H9 (cell line): ENCODE results near the gene FLRT2. TPM values are rescaled to one million over a fixed set of nuclear protein-coding genes. Genes with fewer than 3 reads are reported as not detected.
A peak's percentile ranks its signal among the peaks of the same experiment; 100 is the strongest.

Experiments used
- DNase-seq: peaks from one replicate; pipeline ENCODE4 v3.0.0-alpha.2; 2017
- H2AFZ ChIP-seq: one replicate; pipeline ENCODE4 v1.6.1; 2013; ENCODE audit warnings: mild to moderate bottlenecking, low read length, control low read depth, moderate library complexity
- H2AK5ac ChIP-seq: 2 replicates; pipeline ENCODE4 v1.6.1; 2013; ENCODE audit warnings: low read length, control low read depth, mixed read lengths; ENCODE audit not compliant: insufficient read length
- H2BK120ac ChIP-seq: one replicate; pipeline ENCODE4 v1.6.1; 2013; ENCODE audit warnings: low read depth, mild to moderate bottlenecking, low read length, control low read depth, inconsistent platforms; ENCODE audit not compliant: poor library complexity, severe bottlenecking
- H2BK12ac ChIP-seq: 2 replicates; pipeline ENCODE4 v1.6.1; 2013; ENCODE audit warnings: low read length, control low read depth, mixed read lengths, low read depth; ENCODE audit not compliant: insufficient read length
- H2BK15ac ChIP-seq: 2 replicates; pipeline ENCODE4 v1.6.1; 2013; ENCODE audit warnings: low read depth, low read length, control low read depth
- H2BK20ac ChIP-seq: one replicate; pipeline ENCODE4 v1.6.1; 2013; ENCODE audit warnings: low read depth, mild to moderate bottlenecking, low read length, control low read depth, inconsistent platforms; ENCODE audit not compliant: poor library complexity, severe bottlenecking
- H2BK5ac ChIP-seq: 2 replicates; pipeline ENCODE4 v1.6.1; 2013; ENCODE audit warnings: low read length, control low read depth, mixed read lengths; ENCODE audit not compliant: insufficient read length
- H3K14ac ChIP-seq: 2 replicates; pipeline ENCODE4 v1.6.1; 2013; ENCODE audit warnings: low read length, control low read depth; ENCODE audit not compliant: insufficient read depth
- H3K18ac ChIP-seq: 2 replicates; pipeline ENCODE4 v1.6.1; 2013; ENCODE audit warnings: low read depth, mild to moderate bottlenecking, mixed read lengths, low read length, control low read depth; ENCODE audit not compliant: insufficient read length
- H3K23ac ChIP-seq: 2 replicates; pipeline ENCODE4 v1.6.1; 2013; ENCODE audit warnings: low read length, control low read depth, mixed read lengths, low read depth; ENCODE audit not compliant: insufficient read length
- H3K23me2 ChIP-seq: 2 replicates; pipeline ENCODE4 v1.6.1; 2013; ENCODE audit warnings: low read depth, mild to moderate bottlenecking, mixed read lengths, low read length, control low read depth; ENCODE audit not compliant: insufficient read length, poor library complexity, severe bottlenecking
- H3K27ac ChIP-seq: 2 replicates; pipeline ENCODE4 v1.5.1; 2013; ENCODE audit warnings: low read length, control low read depth, mixed read lengths, low read depth; ENCODE audit not compliant: insufficient read length
- H3K27me3 ChIP-seq: 2 replicates; pipeline ENCODE4 v1.6.1; 2013; ENCODE audit warnings: low read length, control low read depth, inconsistent platforms; ENCODE audit not compliant: insufficient read depth
- H3K4ac ChIP-seq: 2 replicates; pipeline ENCODE4 v1.6.1; 2013; ENCODE audit warnings: low read depth, mild to moderate bottlenecking, control low read depth, inconsistent platforms, low read length, moderate library complexity
- H3K4me1 ChIP-seq: 2 replicates; pipeline ENCODE4 v1.6.1; 2013; ENCODE audit warnings: low read length, control low read depth, inconsistent platforms; ENCODE audit not compliant: insufficient read depth
- H3K4me2 ChIP-seq: 2 replicates; pipeline ENCODE4 v1.6.1; 2013; ENCODE audit warnings: low read length, control low read depth, mixed read lengths; ENCODE audit not compliant: insufficient read length, insufficient read depth
- H3K56ac ChIP-seq: 2 replicates; pipeline ENCODE4 v1.6.1; 2013; ENCODE audit warnings: low read depth, mild to moderate bottlenecking, mixed read lengths, low read length, control low read depth; ENCODE audit not compliant: insufficient read length
- H3K79me1 ChIP-seq: 2 replicates; pipeline ENCODE4 v1.6.1; 2013; ENCODE audit warnings: low read depth, mild to moderate bottlenecking, moderate library complexity, low read length, control low read depth, inconsistent platforms; ENCODE audit not compliant: insufficient read depth, poor library complexity, severe bottlenecking
- H3K79me2 ChIP-seq: 2 replicates; pipeline ENCODE4 v1.6.1; 2013; ENCODE audit warnings: low read length, control low read depth, inconsistent platforms; ENCODE audit not compliant: insufficient read depth
- H3K9ac ChIP-seq: 2 replicates; pipeline ENCODE4 v1.6.1; 2013; ENCODE audit warnings: low read length, control low read depth, mixed read lengths; ENCODE audit not compliant: insufficient read length; ENCODE audit errors: extremely low read depth
- H3K9me3 ChIP-seq: one replicate; pipeline ENCODE4 v1.6.1; 2013; ENCODE audit warnings: low read depth, low read length, inconsistent platforms; ENCODE audit not compliant: control insufficient read depth
- H3T11ph ChIP-seq: one replicate; pipeline ENCODE4 v1.6.1; 2013; ENCODE audit warnings: mild to moderate bottlenecking, low read length, control low read depth, inconsistent platforms
- H4K20me1 ChIP-seq: one replicate; pipeline ENCODE4 v1.6.1; 2013; ENCODE audit not compliant: control insufficient read depth, insufficient read length, insufficient read depth
- H4K5ac ChIP-seq: 2 replicates; pipeline ENCODE4 v1.6.1; 2013; ENCODE audit warnings: low read depth, mild to moderate bottlenecking, mixed read lengths, low read length, control low read depth; ENCODE audit not compliant: insufficient read length
- H4K8ac ChIP-seq: replicated peaks from 2 replicates; pipeline ENCODE4 v1.6.1; 2013; ENCODE audit warnings: low read length, control low read depth, mixed read lengths, low read depth; ENCODE audit not compliant: insufficient read length
- H4K91ac ChIP-seq: 2 replicates; pipeline ENCODE4 v1.6.1; 2013; ENCODE audit warnings: low read depth, mild to moderate bottlenecking, moderate library complexity, mixed read lengths, low read length, control low read depth; ENCODE audit not compliant: insufficient read length
- H3K27ac Mint-ChIP-seq, 3 experiments: 2 replicates in 2 of 3; 3 replicates in 1 of 3; pipeline ENCODE4 v1.8.0; 2020 to 2021; ENCODE audit warnings: mixed read lengths in 3 of 3, mild to moderate bottlenecking in 1 of 3, moderate library complexity in 1 of 3
- H3K27me3 Mint-ChIP-seq: 2 replicates; pipeline ENCODE4 v1.8.0; 2021; ENCODE audit warnings: low read depth, mild to moderate bottlenecking, moderate library complexity, mixed read lengths
- H3K36me3 Mint-ChIP-seq, 3 experiments: 2 replicates in 2 of 3; 3 replicates in 1 of 3; pipeline ENCODE4 v1.8.0; 2020 to 2021; ENCODE audit warnings: low read depth in 3 of 3, mixed read lengths in 3 of 3; ENCODE audit not compliant: insufficient read depth in 1 of 3
- H3K4me1 Mint-ChIP-seq, 2 experiments: 2 replicates each; pipeline ENCODE4 v1.8.0; 2020; ENCODE audit warnings: mixed read lengths in 2 of 2
- H3K4me3 Mint-ChIP-seq, 2 experiments: 2 replicates in 1 of 2; 3 replicates in 1 of 2; pipeline ENCODE4 v1.8.0; 2020 to 2021; ENCODE audit warnings: mild to moderate bottlenecking in 2 of 2, mixed read lengths in 2 of 2, moderate library complexity in 1 of 2
- H3K9me3 Mint-ChIP-seq, 2 experiments: 2 replicates in 1 of 2; 3 replicates in 1 of 2; pipeline ENCODE4 v1.8.0; 2020; ENCODE audit warnings: mild to moderate bottlenecking in 2 of 2, mixed read lengths in 2 of 2, moderate library complexity in 1 of 2
- WGBS: extraction: QIAGEN DNeasy Blood & Tissue Kit; methylation state at CpG from one replicate; pipeline ENCODE4 v1.1.7; 2013; ENCODE audit warnings: missing lambda C conversion rate, low lambda C conversion rate, mixed read lengths; ENCODE audit not compliant: insufficient read length; ENCODE audit errors: extremely low coverage; 5-methylcytosine and 5-hydroxymethylcytosine counted together
- total RNA-seq: library from RNA; stranded (reverse); gene quantifications from 2 replicates; pipeline ENCODE4 v1.2.1, GENCODE V29; 2021
- TF ChIP-seq, protein P1 (sequence below): fragments of 200-600 bp; sonication (generic); conservative IDR thresholded peaks from 3 replicates; pipeline ENCODE4 v1.8.0; 2021; ENCODE audit warnings: antibody characterized with exemption, mild to moderate bottlenecking

FLRT2 gene
- total RNA-seq, 1 experiment from 2014 or later = 3.3 TPM

DNA sequence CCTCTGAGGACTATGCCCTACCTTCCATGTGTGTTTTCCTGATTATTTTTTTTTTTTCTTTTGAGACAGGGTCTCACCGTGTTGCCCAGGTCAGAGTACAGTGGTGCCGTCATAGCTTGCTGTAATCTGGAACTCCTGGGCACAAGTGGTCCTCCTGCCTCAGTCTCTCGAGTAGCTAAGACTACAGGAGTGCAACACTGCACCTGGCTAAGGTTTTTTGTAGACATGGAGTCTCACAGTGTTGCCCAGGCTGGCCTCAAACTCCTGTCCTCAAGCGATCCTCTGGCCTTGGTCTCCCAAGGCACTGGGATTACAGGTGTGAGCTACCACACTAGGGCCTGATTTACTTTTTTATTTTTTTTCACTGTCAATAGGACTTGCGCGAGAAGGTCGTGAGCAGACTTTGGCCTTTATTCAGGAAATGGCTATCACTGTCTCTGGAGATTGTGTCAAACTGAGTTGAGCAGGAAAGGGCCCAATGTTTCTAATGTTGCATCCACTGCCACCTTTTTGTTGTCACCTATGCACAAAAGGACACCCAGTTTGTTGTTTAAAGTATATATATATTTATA is 47.7 kb downstream of the FLRT2 start:
- Histone ChIP-seq H3K9ac (no peak overlapping the region), H3K27ac (no peak overlapping the region), H3T11ph (no peak overlapping the region), H3K4ac (no peak overlapping the region), H2BK5ac (no peak overlapping the region), H2AK5ac (no peak overlapping the region), H3K27me3 (no peaks in the 10 kb centered on the region), H3K9me3 (no peaks in the 10 kb centered on the region), H3K4me1 (peaks cover 3% of the 10 kb centered on the region; the same call in 1 of the 2 replicates), H3K4me2 (no peak overlapping the region), H3K18ac (no peak overlapping the region), H2BK20ac (no peak overlapping the region), H3K23me2 (no peaks in the 10 kb centered on the region), H4K5ac (no peak overlapping the region), H2BK15ac (no peak overlapping the region), H3K56ac (no peak overlapping the region), H2AFZ (no peak overlapping the region), H2BK120ac (no peak overlapping the region), H3K23ac (no peak overlapping the region), H2BK12ac (no peak overlapping the region), H3K14ac (no peak overlapping the region), H3K79me2 (no peaks in the 10 kb centered on the region), H4K20me1 (no peaks in the 10 kb centered on the region), H4K8ac (no peak overlapping the region), H4K91ac (no peak overlapping the region), H3K79me1 (no peaks in the 10 kb centered on the region)
- no peak overlapping the region for H3K4me3 Mint-ChIP-seq
- no peaks in the 10 kb centered on the region for H3K36me3 Mint-ChIP-seq
- no peak for DNase-seq
- H3K4me1 Mint-ChIP-seq = peaks cover 41 to 43% of the 10 kb centered on the region in 2 experiments
- H3K27ac Mint-ChIP-seq = peak overlapping the region in 2 of 3 experiments; percentile 21 to 65; a peak in 1 of 7 replicates
- H3K9me3 Mint-ChIP-seq = no peaks in the 10 kb centered on the region
- no CpG with 5 or more reads among the region's 7 CpGs for WGBS
- TF ChIP-seq, protein P1, sequence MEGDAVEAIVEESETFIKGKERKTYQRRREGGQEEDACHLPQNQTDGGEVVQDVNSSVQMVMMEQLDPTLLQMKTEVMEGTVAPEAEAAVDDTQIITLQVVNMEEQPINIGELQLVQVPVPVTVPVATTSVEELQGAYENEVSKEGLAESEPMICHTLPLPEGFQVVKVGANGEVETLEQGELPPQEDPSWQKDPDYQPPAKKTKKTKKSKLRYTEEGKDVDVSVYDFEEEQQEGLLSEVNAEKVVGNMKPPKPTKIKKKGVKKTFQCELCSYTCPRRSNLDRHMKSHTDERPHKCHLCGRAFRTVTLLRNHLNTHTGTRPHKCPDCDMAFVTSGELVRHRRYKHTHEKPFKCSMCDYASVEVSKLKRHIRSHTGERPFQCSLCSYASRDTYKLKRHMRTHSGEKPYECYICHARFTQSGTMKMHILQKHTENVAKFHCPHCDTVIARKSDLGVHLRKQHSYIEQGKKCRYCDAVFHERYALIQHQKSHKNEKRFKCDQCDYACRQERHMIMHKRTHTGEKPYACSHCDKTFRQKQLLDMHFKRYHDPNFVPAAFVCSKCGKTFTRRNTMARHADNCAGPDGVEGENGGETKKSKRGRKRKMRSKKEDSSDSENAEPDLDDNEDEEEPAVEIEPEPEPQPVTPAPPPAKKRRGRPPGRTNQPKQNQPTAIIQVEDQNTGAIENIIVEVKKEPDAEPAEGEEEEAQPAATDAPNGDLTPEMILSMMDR = no peak
- no peaks in the 10 kb centered on the region for H3K27me3 Mint-ChIP-seq
